KOPT-K1 (cell line): ENCODE results near the gene SLC39A9.

Experiments
- H3K27ac ChIP-seq: fragments of 200-600 bp; sonication (generic); 2 replicates; pipeline ENCODE4 v1.5.1; 2016; ENCODE audit warnings: antibody characterized with exemption, mild to moderate bottlenecking, low read depth, low read length; ENCODE audit not compliant: poor library complexity, severe bottlenecking
- H3K36me3 ChIP-seq: fragments of 200-600 bp; sonication (generic); 2 replicates; pipeline ENCODE4 v1.5.1; 2017; ENCODE audit warnings: antibody characterized with exemption, mild to moderate bottlenecking, low read length, moderate library complexity; ENCODE audit not compliant: insufficient read depth
- H3K9me3 ChIP-seq: fragments of 200-600 bp; sonication (generic); 2 replicates; pipeline ENCODE4 v1.5.1; 2017; ENCODE audit warnings: antibody characterized with exemption, low read length, mild to moderate bottlenecking; ENCODE audit not compliant: insufficient read depth, poor library complexity, severe bottlenecking

Gene SLC39A9

GRCh38 chr14:69360438-69361108, 37.9 kb upstream of the SLC39A9 start:
- Histone ChIP-seq H3K9me3 (no peaks in the 10 kb centered on the region), H3K27ac (no peak overlapping the region), H3K36me3 (no peaks in the 10 kb centered on the region)

GRCh38 chr14:69363055-69363454, 35.4 kb upstream of the SLC39A9 start:
- Histone ChIP-seq H3K36me3 (no peaks in the 10 kb centered on the region), H3K9me3 (no peaks in the 10 kb centered on the region), H3K27ac (no peak overlapping the region)

- H3K27ac ChIP-seq: no peak overlapping the region
- H3K36me3 ChIP-seq: no peaks in the 10 kb centered on the region
- no peaks in the 10 kb centered on the region for H3K9me3 ChIP-seq
Observed at GRCh38 chr14:69363964-69364363, 34.5 kb upstream of the SLC39A9 start.

- H3K27ac ChIP-seq: no peak overlapping the region
- H3K9me3 ChIP-seq: no peaks in the 10 kb centered on the region
- no peaks in the 10 kb centered on the region for H3K36me3 ChIP-seq
Observed at GRCh38 chr14:69364378-69364777, 34.1 kb upstream of the SLC39A9 start.

GRCh38 chr14:69366069-69366468, 32.4 kb upstream of the SLC39A9 start:
- Histone ChIP-seq H3K27ac (no peak overlapping the region), H3K9me3 (no peaks in the 10 kb centered on the region), H3K36me3 (no peaks in the 10 kb centered on the region)

- Histone ChIP-seq H3K9me3 (no peaks in the 10 kb centered on the region), H3K36me3 (no peaks in the 10 kb centered on the region), H3K27ac (no peak overlapping the region)
Observed at GRCh38 chr14:69366761-69367160, 31.7 kb upstream of the SLC39A9 start.

- no peak overlapping the region for H3K27ac ChIP-seq
- H3K9me3 ChIP-seq: no peaks in the 10 kb centered on the region
- H3K36me3 ChIP-seq: peaks cover 12% of the 10 kb centered on the region; the same call in 1 of the 2 replicates
Observed at GRCh38 chr14:69368381-69368780, 30.1 kb upstream of the SLC39A9 start.

GRCh38 chr14:69370061-69370460, 28.4 kb upstream of the SLC39A9 start:
- peaks cover 22% of the 10 kb centered on the region for H3K36me3 ChIP-seq
- H3K9me3 ChIP-seq: no peaks in the 10 kb centered on the region
- no peak overlapping the region for H3K27ac ChIP-seq

- Histone ChIP-seq H3K36me3 (peaks cover 43% of the 10 kb centered on the region), H3K27ac (no peak overlapping the region), H3K9me3 (no peaks in the 10 kb centered on the region)
Observed at GRCh38 chr14:69372146-69372545, 26.3 kb upstream of the SLC39A9 start.

GRCh38 chr14:69373104-69373503, 25.4 kb upstream of the SLC39A9 start:
- H3K27ac ChIP-seq: no peak overlapping the region
- H3K36me3 ChIP-seq: peaks cover 52% of the 10 kb centered on the region
- H3K9me3 ChIP-seq: no peaks in the 10 kb centered on the region

- no peaks in the 10 kb centered on the region for H3K9me3 ChIP-seq
- peaks cover 63% of the 10 kb centered on the region for H3K36me3 ChIP-seq
- no peak overlapping the region for H3K27ac ChIP-seq
Observed at GRCh38 chr14:69374235-69374634, 24.3 kb upstream of the SLC39A9 start.

GRCh38 chr14:69375182-69375581, 23.3 kb upstream of the SLC39A9 start:
- no peak overlapping the region for H3K27ac ChIP-seq
- H3K36me3 ChIP-seq: peaks cover 72% of the 10 kb centered on the region
- no peaks in the 10 kb centered on the region for H3K9me3 ChIP-seq

GRCh38 chr14:69375722-69376121, 22.8 kb upstream of the SLC39A9 start:
- H3K36me3 ChIP-seq: peaks cover 78% of the 10 kb centered on the region
- no peaks in the 10 kb centered on the region for H3K9me3 ChIP-seq
- no peak overlapping the region for H3K27ac ChIP-seq

GRCh38 chr14:69376439-69376838, 22.1 kb upstream of the SLC39A9 start:
- Histone ChIP-seq H3K36me3 (peaks cover 85% of the 10 kb centered on the region), H3K9me3 (no peaks in the 10 kb centered on the region), H3K27ac (no peak overlapping the region)

GRCh38 chr14:69378274-69378673, 20.2 kb upstream of the SLC39A9 start:
- H3K36me3 ChIP-seq: peaks cover 91% of the 10 kb centered on the region
- H3K9me3 ChIP-seq: no peaks in the 10 kb centered on the region
- no peak overlapping the region for H3K27ac ChIP-seq

- peaks cover 100% of the 10 kb centered on the region for H3K36me3 ChIP-seq
- no peaks in the 10 kb centered on the region for H3K9me3 ChIP-seq
- H3K27ac ChIP-seq: no peak overlapping the region
Observed at GRCh38 chr14:69387311-69387710, 11.2 kb upstream of the SLC39A9 start.
